H1 (cell line): ENCODE data around the gene PTPRT. TPM values are rescaled to one million over a fixed set of nuclear protein-coding genes. Genes with fewer than 3 reads are reported as not detected.
A peak's percentile ranks its signal among the peaks of the same experiment; 100 is the strongest.

ENCODE experiments used
- CTCF ChIA-PET: fragments of 300-600 bp; sonication (Branson Sonifier 250); formaldehyde crosslinking; loops from one replicate; lab custom pipeline; 2021; ENCODE audit not compliant: partially characterized antibody; lab: Charles Lee
- POLR2A ChIA-PET: fragments of 300-600 bp; sonication (Branson Sonifier 250); formaldehyde crosslinking; loops from one replicate; lab custom pipeline; 2021; ENCODE audit warnings: inconsistent platforms; ENCODE audit not compliant: partially characterized antibody; lab: Charles Lee
- DNase-seq, 2 experiments: peaks; one replicate each; pipeline versions ENCODE4 v3.0.0 to v3.0.0-alpha.2; 2010 to 2022; ENCODE audit warnings: low spot score in 2 of 2, low read depth in 1 of 2, mixed read lengths in 1 of 2
- FAIRE-seq: peaks from 2 replicates; lab custom pipeline; 2011; peaks lifted over from hg19 to GRCh38; lab: Jason Lieb, UNC
- H2AFZ ChIP-seq: 2 replicates; pipeline ENCODE4 v1.8.1; 2012; ENCODE audit warnings: low read length, inconsistent platforms
- H2AK5ac ChIP-seq: 2 replicates; pipeline ENCODE4 v1.6.1; 2013; ENCODE audit warnings: low read depth, low read length
- H2BK120ac ChIP-seq: replicated peaks from 2 replicates; pipeline ENCODE3; 2013; ENCODE audit warnings: low read depth, low read length, inconsistent platforms
- H2BK12ac ChIP-seq: 2 replicates; pipeline ENCODE4 v1.6.1; 2013; ENCODE audit warnings: low read depth, low read length
- H2BK15ac ChIP-seq: 2 replicates; pipeline ENCODE4 v1.6.1; 2013; ENCODE audit warnings: low read length
- H2BK20ac ChIP-seq: 2 replicates; pipeline ENCODE4 v1.6.1; 2013; ENCODE audit warnings: low read length
- H2BK5ac ChIP-seq: 2 replicates; pipeline ENCODE4 v1.6.1; 2013; ENCODE audit warnings: low read depth, low read length
- H3K14ac ChIP-seq: 2 replicates; pipeline ENCODE4 v1.6.1; 2013; ENCODE audit warnings: inconsistent platforms; ENCODE audit not compliant: insufficient read length
- H3K18ac ChIP-seq: 2 replicates; pipeline ENCODE4 v1.6.1; 2013; ENCODE audit warnings: low read length; ENCODE audit errors: extremely low read depth
- H3K23ac ChIP-seq: 2 replicates; pipeline ENCODE4 v1.6.1; 2013; ENCODE audit warnings: inconsistent platforms; ENCODE audit not compliant: insufficient read length
- H3K23me2 ChIP-seq: 2 replicates; pipeline ENCODE4 v1.6.1; 2013; ENCODE audit warnings: low read depth, low read length
- H3K27ac ChIP-seq: 2 replicates; pipeline ENCODE4 v1.6.1; 2011; ENCODE audit warnings: low read depth, low read length, inconsistent platforms
- H3K27me3 ChIP-seq, 4 experiments: replicated peaks in 1 of 4; 1 replicate in 1 of 4; 2 replicates in 3 of 4; pipeline versions ENCODE4 v1.6.1 to v1.8.1; 2011 to 2013; ENCODE audit warnings: low read length in 3 of 4, mild to moderate bottlenecking in 3 of 4, inconsistent platforms in 2 of 4, mixed read lengths in 2 of 4, moderate library complexity in 1 of 4; ENCODE audit not compliant: control insufficient read depth in 3 of 4, insufficient read depth in 3 of 4; ENCODE audit errors: extremely low read depth in 1 of 4
- H3K36me3 ChIP-seq, 4 experiments: 2 replicates each; pipeline versions ENCODE4 v1.6.1 to v1.8.1; 2011 to 2013; ENCODE audit warnings: mild to moderate bottlenecking in 4 of 4, low read length in 3 of 4, moderate library complexity in 2 of 4, control low read depth in 1 of 4, inconsistent platforms in 1 of 4; ENCODE audit not compliant: insufficient read depth in 4 of 4, control insufficient read depth in 2 of 4
- H3K4ac ChIP-seq: replicated peaks from 2 replicates; pipeline ENCODE3; 2013; ENCODE audit warnings: low read length, low read depth, mixed read lengths, inconsistent platforms; ENCODE audit not compliant: insufficient read length
- H3K4me1 ChIP-seq, 4 experiments: replicated peaks in 1 of 4; 1 replicate in 1 of 4; 2 replicates in 3 of 4; pipeline versions ENCODE4 v1.6.1 to v1.8.1; 2011 to 2013; ENCODE audit warnings: low read length in 3 of 4, inconsistent platforms in 2 of 4, mixed read lengths in 1 of 4; ENCODE audit not compliant: insufficient read depth in 4 of 4, control insufficient read depth in 3 of 4
- H3K4me2 ChIP-seq, 2 experiments: 2 replicates each; pipeline versions ENCODE4 v1.6.1 to v1.8.1; 2011 to 2013; ENCODE audit warnings: low read depth in 2 of 2, low read length in 2 of 2, control low read depth in 1 of 2, inconsistent platforms in 1 of 2, mild to moderate bottlenecking in 1 of 2; ENCODE audit not compliant: insufficient read depth in 1 of 2
- H3K4me3 ChIP-seq, 4 experiments: fragments of 200-600, 300-600 bp in 1 of 4; sonication (generic), shearing (Covaris generic), sonication (Bioruptor Twin) in 1 of 4; 2 replicates each; pipeline versions ENCODE4 v1.5.1 to v1.8.1; 2011 to 2016; ENCODE audit warnings: low read length in 4 of 4, low read depth in 3 of 4, control low read depth in 2 of 4, inconsistent platforms in 2 of 4, mild to moderate bottlenecking in 2 of 4, mixed read lengths in 1 of 4, moderate library complexity in 1 of 4; ENCODE audit not compliant: insufficient read depth in 2 of 4; ENCODE audit errors: extremely low read depth in 1 of 4
- H3K56ac ChIP-seq: replicated peaks from 2 replicates; pipeline ENCODE3; 2013; ENCODE audit warnings: low read depth, mild to moderate bottlenecking, mixed read lengths, low read length, inconsistent platforms; ENCODE audit not compliant: insufficient read length
- H3K79me1 ChIP-seq: 2 replicates; pipeline ENCODE4 v1.6.1; 2013; ENCODE audit warnings: low read depth, low read length, control low read depth
- H3K79me2 ChIP-seq, 2 experiments: 2 replicates each; pipeline versions ENCODE4 v1.6.1 to v1.8.1; 2012 to 2013; ENCODE audit warnings: low read length in 2 of 2, mild to moderate bottlenecking in 2 of 2, inconsistent platforms in 1 of 2; ENCODE audit not compliant: insufficient read depth in 2 of 2, control insufficient read depth in 1 of 2
- H3K9ac ChIP-seq, 4 experiments: replicated peaks in 1 of 4; 1 replicate in 1 of 4; 2 replicates in 3 of 4; pipeline versions ENCODE4 v1.6.1 to v1.8.1; 2011 to 2013; ENCODE audit warnings: low read depth in 3 of 4, low read length in 3 of 4, control low read depth in 2 of 4, mild to moderate bottlenecking in 2 of 4, moderate library complexity in 2 of 4, inconsistent platforms in 1 of 4; ENCODE audit errors: extremely low read depth in 1 of 4
- H3K9me3 ChIP-seq, 2 experiments: 2 replicates each; pipeline versions ENCODE4 v1.6.1 to v1.8.1; 2012 to 2013; ENCODE audit warnings: mild to moderate bottlenecking in 2 of 2, moderate library complexity in 2 of 2, control low read depth in 1 of 2, inconsistent platforms in 1 of 2, low read depth in 1 of 2, low read length in 1 of 2, mixed read lengths in 1 of 2; ENCODE audit not compliant: insufficient read depth in 2 of 2
- H4K20me1 ChIP-seq, 2 experiments: replicated peaks in 1 of 2; 2 replicates each; pipeline versions ENCODE3 to v1.8.1; 2011 to 2013; ENCODE audit warnings: inconsistent platforms in 2 of 2, low read length in 2 of 2, mild to moderate bottlenecking in 1 of 2; ENCODE audit not compliant: insufficient read depth in 2 of 2, control insufficient read depth in 1 of 2
- H4K5ac ChIP-seq: 2 replicates; pipeline ENCODE4 v1.6.1; 2013; ENCODE audit warnings: low read length, low read depth, mixed read lengths, inconsistent platforms; ENCODE audit not compliant: insufficient read length
- H4K8ac ChIP-seq: 2 replicates; pipeline ENCODE4 v1.8.0; 2013; ENCODE audit warnings: mild to moderate bottlenecking, moderate library complexity, low read length, inconsistent platforms; ENCODE audit not compliant: insufficient read depth; ENCODE audit errors: extremely low read depth
- H4K91ac ChIP-seq: replicated peaks from 2 replicates; pipeline ENCODE3; 2013; ENCODE audit warnings: low read length, mixed read lengths, inconsistent platforms; ENCODE audit not compliant: insufficient read length
- CREB1 ChIP-seq: IDR thresholded peaks from 2 replicates; pipeline ENCODE4 v1.6.1; 2012; ENCODE audit warnings: inconsistent platforms
- KDM4A ChIP-seq: IDR thresholded peaks from one replicate; pipeline ENCODE4 v1.7.1; 2012; ENCODE audit warnings: low read depth, mild to moderate bottlenecking, moderate library complexity, low read length, inconsistent platforms; ENCODE audit not compliant: severe bottlenecking
- POLR2AphosphoS5 ChIP-seq: IDR thresholded peaks from 2 replicates; pipeline ENCODE4 v1.6.1; 2011; ENCODE audit warnings: low read depth, low read length
- POU5F1 ChIP-seq: IDR thresholded peaks from 2 replicates; pipeline ENCODE4 v1.6.1; 2011; ENCODE audit warnings: low read depth, mild to moderate bottlenecking, low read length, moderate library complexity
- RXRA ChIP-seq: IDR thresholded peaks from 2 replicates; pipeline ENCODE4 v1.6.1; 2011; ENCODE audit warnings: low read depth, mild to moderate bottlenecking, low read length, moderate library complexity; ENCODE audit not compliant: insufficient read depth
- SP4 ChIP-seq: IDR thresholded peaks from 2 replicates; pipeline ENCODE4 v1.6.1; 2012; ENCODE audit warnings: low read length, inconsistent platforms
- WGBS, 2 experiments: shearing (Covaris generic) in 1 of 2; methylation state at CpG; one replicate each; pipeline versions ENCODE4 v1.1.6 to v1.1.7; 2013 to 2015; ENCODE audit warnings: low lambda C conversion rate in 2 of 2, mixed read lengths in 2 of 2, inconsistent platforms in 1 of 2, low coverage in 1 of 2, missing lambda C conversion rate in 1 of 2; ENCODE audit not compliant: insufficient replicate concordance in 2 of 2, insufficient coverage in 1 of 2, insufficient read length in 1 of 2; ENCODE audit errors: extremely low coverage in 1 of 2, missing lambda C conversion rate in 1 of 2; 5-methylcytosine and 5-hydroxymethylcytosine counted together
- polyA plus RNA-seq, 7 experiments: library from polyadenylated mRNA; depleted of rRNA in 3 of 7; stranded (reverse) in 5 of 7; unstranded in 2 of 7; fragments of >200 nt in 5 of 7; fragments of 200-250 nt in 2 of 7; gene quantifications; 1 replicate in 5 of 7; 2 replicates in 1 of 7; 4 replicates in 1 of 7; pipeline versions ENCODE4 v1.2.1 to v1.2.3, GENCODE V29; 2011 to 2013; ENCODE audit warnings: missing spikeins in 2 of 7, mixed read lengths in 2 of 7
- total RNA-seq: library from RNA; stranded (reverse); fragmentation: NEBNext Ultra II Directional; extraction: Animal tissue kit (Norgen Biotek cat#: 25700); gene quantifications from 2 replicates; pipeline ENCODE4 v1.2.1, GENCODE V29; 2021

The PTPRT gene
- total and polyA plus RNA-seq, 2 of the 8 experiments (the other 6 are each of a cell fraction or from before 2014, with no cell fraction given), result 0.33 to 1.8 TPM

DNA sequence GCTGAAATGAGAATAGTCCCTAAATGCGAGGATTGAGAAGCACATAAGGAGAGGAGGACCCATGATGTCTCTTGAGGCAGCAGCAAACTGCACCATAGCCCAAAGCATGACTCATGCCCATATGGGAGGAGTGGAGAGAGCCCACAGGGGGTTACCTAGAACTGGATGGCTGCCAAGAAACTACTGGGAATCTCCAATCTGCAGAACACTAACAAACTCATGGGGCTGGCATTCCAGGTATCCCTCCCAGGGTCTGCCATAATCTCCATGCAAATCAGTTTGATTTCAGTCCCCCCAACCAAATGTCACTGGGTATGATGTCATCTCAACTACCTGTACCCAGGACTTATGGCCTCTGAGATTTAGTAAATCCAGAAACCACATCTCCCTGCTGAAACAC lies 410.5 kb downstream of the PTPRT start:
- H2BK5ac ChIP-seq, result no peak overlapping the region
- WGBS, 2 experiments, result 89% methylated on average over 1 of the region's 1 CpG; no CpG with 5 or more reads in 1 of the 2 experiments
- no peak overlapping the region for H3K9ac ChIP-seq
- peak in 1 of 2 experiments; percentile 5 for DNase-seq
- no peaks in the 10 kb centered on the region for H3K23me2 ChIP-seq
- TF ChIP-seq KDM4A (no peak), POLR2AphosphoS5 (no peak), CREB1 (no peak), POU5F1 (no peak), SP4 (no peak), RXRA (no peak)
- TF ChIP-seq, all 59 proteins: peak for 0
- H3K27ac ChIP-seq, result no peak overlapping the region
- H3K23ac ChIP-seq, result no peak overlapping the region
- no peak overlapping the region for H2AFZ ChIP-seq
- H3K4me3 ChIP-seq, result no peak overlapping the region
- H3K4me1 ChIP-seq, result no peaks in the 10 kb centered on the region
- no peaks in the 10 kb centered on the region for H3K79me1 ChIP-seq
- H4K8ac ChIP-seq, result no peak overlapping the region
- no peak overlapping the region for H4K5ac ChIP-seq
- no peak overlapping the region for H2BK12ac ChIP-seq
- no peak overlapping the region for H3K18ac ChIP-seq
- no peak overlapping the region for H2BK120ac ChIP-seq
- H3K9me3 ChIP-seq, result no peaks in the 10 kb centered on the region
- POLR2A ChIA-PET, result no interaction called here
- H3K36me3 ChIP-seq, result no peaks in the 10 kb centered on the region
- no peak overlapping the region for H3K4me2 ChIP-seq
- H2AK5ac ChIP-seq, result no peak overlapping the region
- H3K27me3 ChIP-seq, result no peaks in the 10 kb centered on the region
- H3K14ac ChIP-seq, result no peak overlapping the region
- H2BK15ac ChIP-seq, result no peak overlapping the region
- H4K91ac ChIP-seq, result no peak overlapping the region
- H3K79me2 ChIP-seq, result no peaks in the 10 kb centered on the region
- CTCF ChIA-PET, result no interaction called here
- H2BK20ac ChIP-seq, result no peak overlapping the region
- no peak overlapping the region for H3K4ac ChIP-seq
- no peak for FAIRE-seq
- H4K20me1 ChIP-seq, result no peaks in the 10 kb centered on the region
- no peak overlapping the region for H3K56ac ChIP-seq
